HG02623 (cell line): ENCODE measurements around the gene ZNF768.
"Not testable (repeated sequence)": the region's sequence is repeated elsewhere in the genome, so short reads cannot be mapped to it uniquely, and the experiment has no call there.

Experiments used
- ATAC-seq: cut with Tn5 transposase; IDR thresholded peaks from one replicate; pipeline ENCODE4 v1.9.1; 2021; ENCODE audit warnings: moderate library complexity; ENCODE audit not compliant: unreplicated experiment

The ZNF768 gene

DNA sequence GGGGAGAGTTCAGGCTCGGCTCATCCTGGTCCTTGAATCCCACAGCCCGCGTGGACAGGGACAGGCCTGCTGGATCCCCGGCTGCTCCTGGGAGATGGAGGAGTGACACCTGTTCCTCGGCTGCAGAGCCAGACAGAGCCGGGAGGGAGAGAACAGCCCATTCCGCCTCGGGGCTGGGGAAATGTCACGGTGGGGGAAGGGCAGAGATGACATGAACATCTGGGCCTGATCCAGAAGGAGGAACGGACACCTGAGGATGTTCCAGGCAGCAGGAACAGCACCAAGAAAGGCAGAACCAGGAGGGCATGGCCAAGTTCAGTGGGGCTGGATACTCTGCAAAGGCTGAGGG lies 29.7 kb upstream of the ZNF768 start:
- ATAC-seq: no peak

DNA sequence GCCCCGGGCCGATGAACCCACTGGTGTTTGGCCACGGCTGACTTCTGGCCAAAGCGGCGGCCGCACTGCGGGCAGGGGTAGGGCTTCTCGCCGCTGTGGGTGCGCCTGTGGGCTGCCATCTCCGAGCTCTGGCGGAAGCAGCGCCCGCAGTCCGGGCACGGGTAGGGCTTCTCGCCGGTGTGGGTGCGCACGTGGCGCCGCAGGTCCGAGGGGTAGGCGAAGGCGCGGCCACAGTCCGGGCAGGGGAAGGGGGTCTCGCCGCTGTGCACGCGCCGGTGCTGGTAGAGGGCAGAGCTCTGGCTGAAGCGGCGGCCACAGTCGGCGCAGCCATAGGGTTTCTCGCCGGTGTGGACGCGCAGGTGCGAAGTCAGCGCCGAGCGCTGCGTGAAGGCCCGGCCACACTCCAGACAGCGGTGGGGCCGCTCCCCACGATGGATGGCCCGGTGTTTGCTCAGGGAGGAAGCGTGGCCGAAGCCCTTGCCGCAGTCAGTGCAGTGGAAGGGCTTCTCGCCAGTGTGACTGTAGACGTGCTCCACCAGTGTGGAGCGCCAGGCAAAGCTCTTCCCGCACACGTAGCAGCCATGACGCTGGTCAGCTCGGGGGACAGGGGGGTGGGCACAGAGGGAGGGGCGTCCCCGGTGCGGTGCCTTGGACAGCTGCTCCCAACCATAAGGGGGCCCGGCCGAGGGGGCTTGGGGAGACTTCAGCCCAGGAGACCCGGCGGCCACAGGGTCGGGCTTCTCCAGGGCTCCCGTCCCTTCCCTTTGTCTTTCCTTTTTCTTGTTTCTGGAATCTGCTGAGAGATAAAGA lies 29.2 kb upstream of the ZNF768 start:
- ATAC-seq: no peak

GRCh38 chr16:30554557-30555314 lies 28.4 kb upstream of the ZNF768 start:
- no peak for ATAC-seq

GRCh38 chr16:30553393-30553899 lies 27.1 kb upstream of the ZNF768 start:
- ATAC-seq: no peak

- ATAC-seq: no peak
These were observed 26.6 kb upstream of the ZNF768 start for GRCh38 chr16:30552956-30553355.

DNA sequence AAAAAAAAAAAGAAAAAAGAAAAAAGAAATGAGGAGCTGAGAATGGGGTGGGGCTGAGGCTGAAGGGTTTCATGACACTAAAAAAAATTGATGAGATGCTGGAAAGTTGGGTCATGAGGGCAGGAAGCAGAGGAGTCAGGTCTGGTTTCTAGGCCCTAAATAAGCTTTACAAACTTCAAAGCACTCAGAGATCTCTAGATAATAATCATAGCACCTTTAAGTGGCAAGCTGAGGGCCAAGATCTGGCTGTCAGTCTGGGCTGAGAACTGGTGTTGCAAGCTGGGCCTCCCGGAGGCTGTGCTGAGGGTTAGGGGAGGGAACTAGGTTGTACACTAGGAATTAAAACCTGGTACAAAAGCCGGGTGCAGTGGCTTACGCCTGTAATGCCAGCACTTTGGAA lies 25.4 kb upstream of the ZNF768 start:
- ATAC-seq: no peak

GRCh38 chr16:30548416-30549253 lies 22.3 kb upstream of the ZNF768 start:
- ATAC-seq: no peak

GRCh38 chr16:30546115-30546514 lies 19.7 kb upstream of the ZNF768 start:
- ATAC-seq: no peak

- ATAC-seq: no peak
These were observed 16.7 kb upstream of the ZNF768 start for GRCh38 chr16:30543067-30543466.

DNA sequence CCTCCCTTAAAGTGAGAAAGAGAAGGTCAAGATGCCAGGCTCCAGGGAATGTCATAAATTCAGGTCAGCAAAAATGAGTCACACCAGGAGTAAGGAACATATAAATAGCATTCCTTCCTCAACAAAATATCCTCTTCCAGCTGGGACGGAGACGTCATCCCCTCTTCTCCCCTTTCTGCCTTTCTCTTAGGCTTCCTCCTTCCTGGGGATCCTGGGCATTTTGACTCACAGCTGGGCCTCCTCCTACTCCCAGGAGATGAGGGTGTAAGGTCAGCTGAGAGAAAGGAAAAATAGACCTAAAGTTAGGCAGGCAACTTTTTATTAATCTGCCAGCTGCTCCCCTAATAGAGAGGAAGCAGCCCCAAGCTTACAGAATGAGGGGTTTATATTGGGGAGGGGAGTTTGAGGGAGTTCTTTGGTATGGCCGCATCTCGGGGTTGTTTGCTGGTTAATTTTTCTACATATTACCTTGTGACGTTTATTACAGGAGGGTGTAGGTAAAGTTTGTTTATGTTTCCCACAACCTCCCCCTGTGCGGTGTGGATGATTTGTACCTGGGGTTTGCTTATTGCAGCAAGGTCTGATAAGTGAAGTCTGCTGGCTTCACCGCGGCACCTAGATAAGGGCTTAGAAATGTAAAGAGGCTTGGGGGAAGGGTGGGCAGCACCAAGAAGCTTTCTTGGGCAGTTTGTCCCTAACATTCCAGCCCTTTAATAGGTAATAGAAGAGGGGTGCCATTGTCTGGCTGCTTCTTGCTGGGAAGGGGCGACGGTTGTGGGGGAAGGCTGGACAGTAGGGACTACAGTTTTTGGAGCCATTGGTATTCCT lies 15.3 kb upstream of the ZNF768 start:
- no peak for ATAC-seq

GRCh38 chr16:30540916-30541464 lies 14.6 kb upstream of the ZNF768 start:
- ATAC-seq: not testable (repeated sequence)

DNA sequence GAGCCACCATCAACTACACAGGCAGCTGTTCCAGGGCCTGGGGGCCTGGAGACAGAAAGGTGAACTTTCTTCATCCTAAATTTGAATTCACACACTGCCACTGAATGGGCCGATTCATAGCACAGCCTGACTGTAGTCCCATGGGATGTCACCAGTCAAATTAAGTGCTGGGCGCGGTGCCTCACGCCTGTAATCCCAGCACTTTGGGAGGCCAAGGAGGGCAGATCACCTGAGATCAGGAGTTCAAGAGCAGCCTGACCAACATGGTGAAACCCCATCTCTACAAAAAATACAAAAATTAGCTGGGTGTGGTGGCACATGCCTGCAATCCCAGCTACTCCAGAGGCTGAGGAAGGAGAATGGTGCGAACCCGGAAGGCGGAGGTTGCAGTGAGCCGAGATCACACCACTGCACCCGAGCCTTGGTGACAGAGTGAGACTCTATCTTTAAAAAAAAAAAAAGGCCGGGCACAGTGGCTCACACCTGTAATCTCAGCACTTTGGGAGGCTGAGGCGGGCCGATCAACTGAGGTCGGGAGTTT lies 13.7 kb upstream of the ZNF768 start:
- not testable (repeated sequence) for ATAC-seq

- no peak for ATAC-seq
These were observed 12.9 kb upstream of the ZNF768 start for GRCh38 chr16:30539000-30539964.

DNA sequence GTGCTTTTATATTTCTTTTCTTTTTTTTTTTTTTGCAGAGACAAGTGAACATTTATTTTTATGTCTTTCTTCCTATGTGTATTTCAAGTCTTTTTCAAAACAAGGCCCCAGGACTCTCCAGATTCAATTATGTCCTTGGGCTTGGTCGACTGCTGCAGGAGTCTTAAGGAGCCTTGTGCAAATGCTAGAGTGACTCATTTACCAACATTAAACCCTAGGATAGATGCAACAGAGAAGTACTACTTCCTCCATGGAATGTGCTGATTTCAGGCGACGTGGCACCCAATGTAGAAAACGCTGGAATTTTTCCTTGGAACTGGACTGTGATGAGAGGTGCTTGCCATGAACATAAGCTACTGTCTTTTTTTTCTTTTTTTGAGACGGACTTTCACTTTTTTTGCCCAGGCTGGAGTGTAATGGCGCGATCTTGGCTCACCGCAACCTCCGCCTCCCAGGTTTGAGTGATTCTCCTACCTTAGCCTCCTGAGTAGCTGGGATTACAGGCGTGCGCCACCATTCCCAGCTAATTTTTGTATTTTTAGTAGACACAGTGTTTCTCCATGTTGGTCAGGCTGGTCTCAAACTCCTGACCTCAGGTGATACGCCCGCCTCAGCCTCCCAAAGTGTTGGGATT lies 10.1 kb upstream of the ZNF768 start:
- not testable (repeated sequence) for ATAC-seq

DNA sequence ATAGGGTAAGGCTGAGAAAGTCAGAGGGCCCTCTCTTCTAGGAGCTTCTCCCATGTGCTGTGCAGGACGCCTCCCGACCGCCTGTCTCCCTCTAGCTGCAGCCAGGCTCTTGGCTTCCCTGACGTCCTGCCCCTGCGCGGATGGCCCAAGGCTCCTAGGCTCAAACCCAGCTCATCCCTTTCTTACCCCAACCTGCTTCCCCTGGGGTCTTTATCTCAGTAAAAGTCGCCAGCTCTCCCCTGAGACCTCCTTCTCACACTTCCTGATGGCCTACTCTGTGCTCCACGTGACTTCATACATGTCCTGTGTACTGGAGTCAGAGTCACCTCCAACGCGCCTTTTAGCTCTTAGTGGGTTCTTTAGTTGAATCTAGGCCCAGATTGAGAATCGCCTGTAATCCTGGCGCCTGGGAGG lies 9.4 kb upstream of the ZNF768 start:
- peak; percentile 38 for ATAC-seq

DNA sequence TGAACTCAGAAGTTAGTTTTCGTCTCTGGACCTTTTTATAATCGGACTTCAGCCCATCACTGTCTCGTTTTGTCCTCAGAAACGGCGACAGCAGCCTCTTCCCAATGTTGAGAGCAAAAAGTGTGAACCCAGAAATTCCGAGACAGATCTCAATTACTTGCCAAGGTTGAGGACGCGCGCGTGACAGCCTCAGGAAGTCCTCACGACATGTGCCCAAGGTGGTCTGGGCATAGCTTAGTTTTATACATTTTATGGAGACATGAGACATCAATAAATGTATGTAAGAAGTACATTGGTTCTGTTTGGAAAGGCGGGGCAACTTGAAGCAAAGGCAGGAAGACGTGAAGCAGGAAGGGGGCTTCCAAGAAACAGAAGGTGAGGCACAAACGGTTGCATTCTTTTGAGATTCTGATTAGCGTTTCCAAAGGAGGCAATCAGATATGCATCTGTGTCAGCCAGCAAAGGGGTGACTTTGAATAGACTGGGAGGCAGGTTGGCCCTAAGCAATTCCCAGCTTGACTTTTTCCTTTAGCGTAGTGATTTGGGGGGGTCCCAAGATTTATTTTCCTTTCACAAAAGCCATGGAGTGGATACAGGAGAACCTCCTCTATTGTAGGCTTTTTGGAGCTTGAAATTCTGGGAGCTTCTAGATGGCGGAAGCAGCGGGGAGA lies 8.9 kb upstream of the ZNF768 start:
- ATAC-seq: peak; percentile 15

GRCh38 chr16:30534368-30535105 lies 8.2 kb upstream of the ZNF768 start, which contains the start of gene ZNF747:
Gene ZNF747, minus strand, starts transcription at chr16:30534858. Its CDS starts 179 bp downstream, at chr16:30534679.
- peak; percentile 59 for ATAC-seq
